Omental fat pad (tissue), 4 donors: ENCODE results near the gene NR3C1. TPM values are rescaled to one million over a fixed set of nuclear protein-coding genes. Genes with fewer than 3 reads are reported as not detected.

Experiments
- ATAC-seq: fragments of 150-250 bp; one replicate; pipeline ENCODE4 v1.9.1; 2016; ENCODE audit warnings: mild to moderate bottlenecking, moderate library complexity; ENCODE audit not compliant: low FRiP score
- DNase-seq: peaks from one replicate; pipeline ENCODE4 v3.0.0-alpha.2; 2019; ENCODE audit warnings: low spot score
- total RNA-seq, 4 donors: library from RNA; depleted of rRNA; stranded (reverse); fragments of >200 nt; gene quantifications; one replicate each; pipeline ENCODE4 v1.1.0, GENCODE V29; 2016
- TF ChIP-seq, protein P1 (sequence below), 3 donors: fragments of 450-650 bp; IDR thresholded peaks; one replicate each; pipeline ENCODE4 v1.5.1; 2016 to 2017; ENCODE audit warnings: antibody characterized with exemption in 3 of 3, mild to moderate bottlenecking in 3 of 3, moderate library complexity in 2 of 3

The NR3C1 gene
- total RNA-seq, 4 donors from 2014 or later = 57.1 to 102 (median 62.3) TPM

DNA sequence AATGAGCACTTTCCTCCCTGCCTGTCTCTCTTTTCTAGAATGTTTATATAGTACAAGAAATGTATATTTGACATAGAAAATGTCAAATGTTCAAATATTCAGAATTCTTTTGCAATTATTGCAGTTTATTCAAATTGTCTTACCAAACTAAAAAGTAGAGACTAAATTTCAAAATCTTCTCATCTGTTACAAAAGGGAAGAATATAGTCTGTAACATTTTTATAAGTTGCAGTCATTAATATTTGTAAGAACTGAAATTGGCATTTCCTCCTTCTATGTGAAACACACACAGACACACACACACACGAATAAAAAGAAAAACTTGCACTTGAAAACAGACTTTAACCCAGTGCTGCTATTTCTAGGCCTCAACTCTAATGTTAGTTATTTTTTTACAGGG, 56.4 kb downstream of the NR3C1 start:
- no peak for ATAC-seq
- TF ChIP-seq, protein P1, sequence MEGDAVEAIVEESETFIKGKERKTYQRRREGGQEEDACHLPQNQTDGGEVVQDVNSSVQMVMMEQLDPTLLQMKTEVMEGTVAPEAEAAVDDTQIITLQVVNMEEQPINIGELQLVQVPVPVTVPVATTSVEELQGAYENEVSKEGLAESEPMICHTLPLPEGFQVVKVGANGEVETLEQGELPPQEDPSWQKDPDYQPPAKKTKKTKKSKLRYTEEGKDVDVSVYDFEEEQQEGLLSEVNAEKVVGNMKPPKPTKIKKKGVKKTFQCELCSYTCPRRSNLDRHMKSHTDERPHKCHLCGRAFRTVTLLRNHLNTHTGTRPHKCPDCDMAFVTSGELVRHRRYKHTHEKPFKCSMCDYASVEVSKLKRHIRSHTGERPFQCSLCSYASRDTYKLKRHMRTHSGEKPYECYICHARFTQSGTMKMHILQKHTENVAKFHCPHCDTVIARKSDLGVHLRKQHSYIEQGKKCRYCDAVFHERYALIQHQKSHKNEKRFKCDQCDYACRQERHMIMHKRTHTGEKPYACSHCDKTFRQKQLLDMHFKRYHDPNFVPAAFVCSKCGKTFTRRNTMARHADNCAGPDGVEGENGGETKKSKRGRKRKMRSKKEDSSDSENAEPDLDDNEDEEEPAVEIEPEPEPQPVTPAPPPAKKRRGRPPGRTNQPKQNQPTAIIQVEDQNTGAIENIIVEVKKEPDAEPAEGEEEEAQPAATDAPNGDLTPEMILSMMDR (IDR thresholded peaks at IDR 0.05) = no peak
- no peak for DNase-seq

DNA sequence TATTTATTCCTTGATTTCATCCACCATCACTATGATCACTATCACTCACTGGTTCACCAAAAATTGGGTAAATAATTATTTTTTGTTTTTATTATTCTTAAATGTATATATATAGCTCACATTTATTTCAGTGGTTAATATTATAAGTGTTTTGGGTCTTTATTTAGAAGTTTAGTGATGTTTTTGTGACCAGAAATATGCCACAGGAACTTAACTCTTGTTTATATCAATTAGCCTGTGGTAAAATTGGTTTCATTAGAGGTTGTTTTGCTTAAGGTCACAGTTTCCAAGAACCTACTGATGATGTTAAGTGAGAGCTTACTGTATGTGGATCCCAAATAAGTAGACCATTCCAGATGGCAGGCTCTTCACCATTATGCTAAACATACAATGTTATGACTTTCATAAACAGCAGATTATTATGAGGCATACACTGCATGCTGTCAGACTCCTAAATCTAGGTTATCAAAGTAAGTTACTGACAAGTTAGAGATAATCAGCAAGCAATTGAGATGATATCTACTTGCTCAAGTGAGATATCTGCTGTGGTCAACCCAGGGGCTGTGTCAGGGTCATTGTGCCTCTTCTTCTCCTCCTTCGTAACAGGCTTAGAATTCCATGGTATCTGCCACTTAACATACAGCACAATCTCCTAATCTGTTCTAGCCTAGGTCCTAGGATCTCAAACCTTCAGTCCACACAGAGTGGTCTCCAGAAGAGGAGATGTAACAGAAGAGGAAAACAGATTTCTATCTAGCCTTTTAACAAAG, 57.6 kb downstream of the NR3C1 start:
- no peak for ATAC-seq
- DNase-seq = no peak
- TF ChIP-seq, protein P1 (IDR thresholded peaks at IDR 0.05) = no peak

DNA sequence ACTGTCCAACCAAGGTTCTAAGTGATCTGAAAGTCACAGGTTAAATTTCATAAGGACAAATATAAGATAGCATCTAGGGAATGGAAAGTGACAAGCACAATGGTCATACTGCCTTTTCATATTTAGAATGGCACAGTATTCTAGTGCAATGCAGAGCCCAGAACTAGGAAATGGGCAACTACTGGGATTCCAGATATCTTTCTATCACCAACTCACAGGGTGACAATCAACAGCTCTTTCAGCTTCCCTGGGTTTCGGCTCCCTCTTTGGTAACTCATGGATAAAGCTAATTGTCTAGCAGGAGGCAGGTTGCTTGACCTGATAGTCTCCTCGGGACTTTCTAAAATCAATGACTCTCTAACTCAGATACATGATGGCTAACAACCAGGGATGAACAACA, 60.4 kb downstream of the NR3C1 start:
- DNase-seq (no peak), ATAC-seq (no peak)
- TF ChIP-seq, protein P1 (IDR thresholded peaks at IDR 0.05) = no peak

DNA sequence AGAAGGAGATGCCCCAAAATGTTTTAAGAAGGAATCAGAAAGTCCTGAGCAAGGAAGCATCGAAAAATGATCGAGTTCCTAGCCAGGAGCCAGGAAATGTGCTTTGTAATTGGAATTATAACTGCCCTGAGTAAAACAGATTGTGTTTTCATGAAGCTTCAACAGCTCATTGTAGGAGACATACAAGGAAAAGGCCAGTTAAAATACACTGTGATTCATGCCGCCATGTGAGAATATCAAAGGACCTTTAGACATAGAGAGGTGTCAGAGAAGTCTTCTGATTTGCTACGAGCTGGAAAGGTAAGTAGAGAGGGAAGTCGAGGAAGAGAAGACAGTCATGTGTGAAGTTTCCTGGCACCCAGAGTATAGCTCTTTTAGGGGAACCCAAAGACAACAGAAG, 60.9 kb downstream of the NR3C1 start:
- DNase-seq (no peak), ATAC-seq (no peak)
- TF ChIP-seq, protein P1 (IDR thresholded peaks at IDR 0.05) = no peak

DNA sequence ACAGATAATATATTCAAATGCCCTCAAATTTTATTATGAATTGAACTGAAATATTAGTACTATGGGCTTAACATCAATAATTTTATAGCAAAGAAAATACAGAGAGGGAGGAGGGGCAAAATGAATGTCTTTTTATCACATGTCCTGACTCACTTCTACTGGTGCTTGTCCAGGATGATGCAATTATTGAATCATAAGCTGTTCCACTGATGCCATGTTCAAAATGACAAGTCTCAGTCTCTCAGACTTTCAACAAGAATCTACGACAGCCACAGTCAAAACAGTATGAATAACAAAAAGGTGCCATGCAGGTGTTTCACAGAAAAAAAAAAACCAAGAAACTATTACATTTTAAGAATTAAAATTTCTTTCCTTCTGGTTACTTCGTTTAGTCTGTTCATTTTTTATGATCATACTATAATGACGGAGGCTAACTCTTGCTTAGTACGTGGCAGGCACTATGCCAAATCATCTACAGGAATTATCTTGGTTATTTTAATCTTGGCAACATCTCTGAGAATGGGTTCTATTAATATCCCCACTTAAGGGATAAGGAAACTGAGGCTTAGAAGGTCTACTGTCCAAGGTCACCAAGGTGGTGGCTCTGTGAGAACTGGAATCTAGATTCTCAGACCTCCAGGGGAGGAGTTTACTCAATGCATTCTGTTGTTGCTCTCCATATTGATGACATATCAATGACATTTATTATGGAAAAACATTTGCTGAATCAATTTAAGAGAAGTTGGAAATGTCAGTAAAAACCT, 61.5 kb downstream of the NR3C1 start:
- TF ChIP-seq, protein P1 (IDR thresholded peaks at IDR 0.05) = no peak
- DNase-seq (no peak), ATAC-seq (no peak)

DNA sequence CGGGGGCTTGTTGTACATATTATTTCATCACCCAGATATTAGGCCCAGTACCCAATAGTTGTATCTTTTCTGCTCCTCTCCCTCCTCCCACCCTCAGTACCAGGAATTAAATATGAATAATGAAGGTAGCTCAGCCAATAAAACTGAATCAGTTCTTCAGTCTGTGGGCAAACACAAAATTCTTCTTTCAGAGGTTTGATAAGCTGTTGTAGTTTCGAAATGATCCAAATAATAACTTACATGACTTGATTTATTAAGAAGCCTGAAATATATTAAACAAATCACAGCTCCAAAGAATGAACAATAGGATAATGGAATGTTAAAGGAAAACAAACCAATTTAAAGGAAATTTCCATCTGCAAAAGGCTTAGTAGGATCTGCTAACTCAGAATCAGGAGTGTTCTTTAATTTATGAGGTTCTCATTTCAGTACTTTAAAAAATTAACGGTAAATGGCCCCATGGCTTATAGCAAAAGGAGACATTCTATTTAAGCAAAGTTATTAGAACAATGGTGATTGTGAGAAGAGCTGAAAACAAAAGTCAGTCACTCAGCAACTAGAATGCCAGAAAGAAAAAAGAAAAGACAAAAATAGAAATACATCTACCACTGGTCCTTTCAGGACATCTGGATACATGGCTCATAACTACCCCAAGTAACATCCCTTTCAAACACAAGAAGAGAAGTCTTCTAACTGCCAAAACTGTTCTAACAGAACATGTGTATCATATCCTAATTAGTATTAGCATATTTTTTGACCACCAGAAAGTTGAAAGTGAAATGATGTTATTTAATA, 62.4 kb downstream of the NR3C1 start:
- TF ChIP-seq, protein P1 (IDR thresholded peaks at IDR 0.05) = no peak
- no peak for ATAC-seq
- no peak for DNase-seq
